ENCODE data around the gene FBXO8.

Gene FBXO8

DNA sequence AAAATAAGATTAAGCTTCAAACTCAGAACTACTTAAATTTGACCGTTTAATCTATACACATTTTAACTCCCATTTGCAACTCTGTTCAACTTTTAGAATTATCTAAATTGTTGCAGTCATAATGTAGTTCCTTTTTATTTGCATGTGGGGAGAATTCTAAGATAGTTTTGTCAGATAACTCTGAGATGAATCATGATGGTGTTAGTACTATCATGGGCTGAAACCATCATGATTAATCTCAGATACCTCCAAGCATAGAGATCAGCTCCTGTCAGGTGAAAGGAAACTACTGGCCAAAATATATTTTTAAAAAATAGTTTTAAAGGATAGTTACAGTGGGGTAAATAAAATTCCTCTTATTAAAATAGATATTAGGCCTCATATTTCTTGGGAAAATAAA is 39.0 kb downstream of the FBXO8 start:
- Histone ChIP-seq H3K27ac (ENCODE audit: low read depth, low read length) (no peak overlapping the region), H3K9me2 (replicated peaks; ENCODE audit: control insufficient read depth, low read length) (no peaks in the 10 kb centered on the region), H3K4me3 (ENCODE audit: low read length) (no peak overlapping the region), H3K27me3 (ENCODE audit: control insufficient read depth, low read length) (no peaks in the 10 kb centered on the region), H3K4me1 (ENCODE audit: control insufficient read depth, low read length) (peaks cover 5% of the 10 kb centered on the region; the same call in 1 of the 2 replicates), H3K79me2 (ENCODE audit: control insufficient read depth, low read length) (no peaks in the 10 kb centered on the region), H3K9me3 (ENCODE audit: control insufficient read depth, insufficient read depth, low read length) (no peaks in the 10 kb centered on the region), H3K36me3 (ENCODE audit: control insufficient read depth, low read length) (no peaks in the 10 kb centered on the region), H3F3A (ENCODE audit: control insufficient read depth, insufficient read depth) (no peaks in the 10 kb centered on the region), H3K4me2 (ENCODE audit: low read length) (no peak overlapping the region), H4K20me1 (ENCODE audit: control insufficient read depth, insufficient read depth, low read depth, low read length) (no peaks in the 10 kb centered on the region)
- TF ChIP-seq, protein P1, sequence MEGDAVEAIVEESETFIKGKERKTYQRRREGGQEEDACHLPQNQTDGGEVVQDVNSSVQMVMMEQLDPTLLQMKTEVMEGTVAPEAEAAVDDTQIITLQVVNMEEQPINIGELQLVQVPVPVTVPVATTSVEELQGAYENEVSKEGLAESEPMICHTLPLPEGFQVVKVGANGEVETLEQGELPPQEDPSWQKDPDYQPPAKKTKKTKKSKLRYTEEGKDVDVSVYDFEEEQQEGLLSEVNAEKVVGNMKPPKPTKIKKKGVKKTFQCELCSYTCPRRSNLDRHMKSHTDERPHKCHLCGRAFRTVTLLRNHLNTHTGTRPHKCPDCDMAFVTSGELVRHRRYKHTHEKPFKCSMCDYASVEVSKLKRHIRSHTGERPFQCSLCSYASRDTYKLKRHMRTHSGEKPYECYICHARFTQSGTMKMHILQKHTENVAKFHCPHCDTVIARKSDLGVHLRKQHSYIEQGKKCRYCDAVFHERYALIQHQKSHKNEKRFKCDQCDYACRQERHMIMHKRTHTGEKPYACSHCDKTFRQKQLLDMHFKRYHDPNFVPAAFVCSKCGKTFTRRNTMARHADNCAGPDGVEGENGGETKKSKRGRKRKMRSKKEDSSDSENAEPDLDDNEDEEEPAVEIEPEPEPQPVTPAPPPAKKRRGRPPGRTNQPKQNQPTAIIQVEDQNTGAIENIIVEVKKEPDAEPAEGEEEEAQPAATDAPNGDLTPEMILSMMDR (IDR thresholded peaks at IDR 0.05; ENCODE audit: low read depth, low read length, poor library complexity, severe bottlenecking), result no peak
- TF ChIP-seq EZH2phosphoT487 (IDR thresholded peaks at IDR 0.05; ENCODE audit: borderline replicate concordance, low read length), result no peak

DNA sequence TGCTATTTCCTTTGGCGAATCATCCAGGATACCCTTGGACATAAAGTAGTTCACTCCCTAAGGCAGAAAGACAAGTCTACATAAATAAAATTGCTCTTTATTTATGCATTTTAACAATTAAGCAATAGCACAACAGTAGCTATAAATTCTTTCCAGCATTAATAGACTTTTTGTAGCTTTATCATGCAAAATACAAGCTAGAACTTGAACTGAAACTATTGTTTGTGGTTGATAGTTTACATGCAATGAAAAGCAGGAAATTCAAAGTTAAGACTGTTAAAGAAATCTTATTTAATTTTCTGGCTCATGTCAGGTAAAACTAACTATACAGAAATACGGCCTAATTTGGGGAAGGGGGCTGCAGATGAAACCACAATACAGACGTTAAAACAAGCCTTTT is 42.3 kb downstream of the FBXO8 start:
- H3K9me2 ChIP-seq (replicated peaks; ENCODE audit: control insufficient read depth, low read length), result no peaks in the 10 kb centered on the region
- H3K4me2 ChIP-seq (ENCODE audit: low read length), result no peak overlapping the region
- H4K20me1 ChIP-seq (ENCODE audit: control insufficient read depth, insufficient read depth, low read depth, low read length), result no peaks in the 10 kb centered on the region
- H3K4me1 ChIP-seq (ENCODE audit: control insufficient read depth, low read length), result peaks cover 5% of the 10 kb centered on the region; the same call in 1 of the 2 replicates
- H3K27ac ChIP-seq (ENCODE audit: low read depth, low read length), result no peak overlapping the region
- no peaks in the 10 kb centered on the region for H3K9me3 ChIP-seq (ENCODE audit: control insufficient read depth, insufficient read depth, low read length)
- no peaks in the 10 kb centered on the region; the same call in 1 of the 2 replicates for H3K36me3 ChIP-seq (ENCODE audit: control insufficient read depth, low read length)
- no peak for TF ChIP-seq EZH2phosphoT487 (IDR thresholded peaks at IDR 0.05; ENCODE audit: borderline replicate concordance, low read length)
- H3K79me2 ChIP-seq (ENCODE audit: control insufficient read depth, low read length), result no peaks in the 10 kb centered on the region
- H3K27me3 ChIP-seq (ENCODE audit: control insufficient read depth, low read length), result no peaks in the 10 kb centered on the region
- no peak overlapping the region for H3K4me3 ChIP-seq (ENCODE audit: low read length)
- H3F3A ChIP-seq (ENCODE audit: control insufficient read depth, insufficient read depth), result no peaks in the 10 kb centered on the region

DNA sequence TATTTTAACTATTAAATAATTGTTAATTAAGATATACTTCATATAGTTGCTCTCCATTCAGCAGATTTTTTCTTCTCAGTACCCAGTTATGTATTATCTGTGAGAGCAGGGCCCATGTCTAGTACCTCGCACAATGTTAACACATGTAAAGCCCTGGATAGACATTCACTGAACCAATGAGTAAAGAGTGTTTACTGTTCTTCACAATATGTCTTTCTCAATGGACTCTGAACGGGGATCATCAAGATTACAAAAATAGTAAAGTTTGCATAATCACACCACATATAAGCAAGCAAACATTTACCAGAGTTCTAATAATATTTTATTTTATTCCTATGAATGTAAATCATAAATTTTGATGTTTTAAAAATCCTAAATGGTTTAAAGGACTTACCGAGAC is 47.1 kb downstream of the FBXO8 start:
- no peaks in the 10 kb centered on the region for H3K9me2 ChIP-seq (replicated peaks; ENCODE audit: control insufficient read depth, low read length)
- no peaks in the 10 kb centered on the region for H3F3A ChIP-seq (ENCODE audit: control insufficient read depth, insufficient read depth)
- H3K9me3 ChIP-seq (ENCODE audit: control insufficient read depth, insufficient read depth, low read length), result no peaks in the 10 kb centered on the region
- H3K79me2 ChIP-seq (ENCODE audit: control insufficient read depth, low read length), result no peaks in the 10 kb centered on the region
- no peak overlapping the region for H3K27ac ChIP-seq (ENCODE audit: low read depth, low read length)
- no peaks in the 10 kb centered on the region; the same call in 1 of the 2 replicates for H3K36me3 ChIP-seq (ENCODE audit: control insufficient read depth, low read length)
- no peaks in the 10 kb centered on the region for H3K27me3 ChIP-seq (ENCODE audit: control insufficient read depth, low read length)
- H3K4me3 ChIP-seq (ENCODE audit: low read length), result no peak overlapping the region
- peaks cover 5% of the 10 kb centered on the region; the same call in 1 of the 2 replicates for H3K4me1 ChIP-seq (ENCODE audit: control insufficient read depth, low read length)
- no peak for TF ChIP-seq EZH2phosphoT487 (IDR thresholded peaks at IDR 0.05; ENCODE audit: borderline replicate concordance, low read length)
- TF ChIP-seq, protein P1 (IDR thresholded peaks at IDR 0.05; ENCODE audit: low read depth, low read length, poor library complexity, severe bottlenecking), result no peak
- H4K20me1 ChIP-seq (ENCODE audit: control insufficient read depth, insufficient read depth, low read depth, low read length), result no peaks in the 10 kb centered on the region
- H3K4me2 ChIP-seq (ENCODE audit: low read length), result no peak overlapping the region

DNA sequence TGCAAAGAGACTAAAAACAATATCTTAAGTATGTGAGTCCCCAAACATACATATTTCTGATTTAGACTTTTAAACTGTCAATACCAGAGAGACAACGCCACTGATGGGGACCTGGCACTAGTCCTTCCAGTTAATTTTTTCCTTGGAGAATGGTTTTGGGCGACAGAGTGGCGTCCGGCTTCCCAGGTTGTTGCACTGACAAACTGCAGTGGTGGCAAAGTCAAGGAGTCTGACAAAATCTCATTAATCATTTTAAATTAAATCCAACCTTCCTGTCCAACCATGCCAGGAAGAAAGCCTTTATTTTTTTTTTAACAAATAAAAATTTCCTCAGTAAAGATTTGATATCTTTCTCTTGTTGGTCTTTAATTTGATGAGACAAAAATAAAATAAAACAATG is 52.8 kb downstream of the FBXO8 start:
- Histone ChIP-seq H3K36me3 (ENCODE audit: control insufficient read depth, low read length) (no peaks in the 10 kb centered on the region), H3F3A (ENCODE audit: control insufficient read depth, insufficient read depth) (no peaks in the 10 kb centered on the region)
- TF ChIP-seq, protein P1 (IDR thresholded peaks at IDR 0.05; ENCODE audit: low read depth, low read length, poor library complexity, severe bottlenecking), result no peak
- no peak for TF ChIP-seq EZH2phosphoT487 (IDR thresholded peaks at IDR 0.05; ENCODE audit: borderline replicate concordance, low read length)

More for the DNA sequence above, 52.8 kb downstream of the FBXO8 start:
- Histone ChIP-seq H3K27ac (ENCODE audit: low read depth, low read length) (no peak overlapping the region), H3K4me3 (ENCODE audit: low read length) (no peak overlapping the region), H3K9me2 (replicated peaks; ENCODE audit: control insufficient read depth, low read length) (no peaks in the 10 kb centered on the region), H3K4me1 (ENCODE audit: control insufficient read depth, low read length) (no peaks in the 10 kb centered on the region), H3K27me3 (ENCODE audit: control insufficient read depth, low read length) (peaks cover 13% of the 10 kb centered on the region; the same call in 1 of the 2 replicates), H3K79me2 (ENCODE audit: control insufficient read depth, low read length) (no peaks in the 10 kb centered on the region), H3K4me2 (ENCODE audit: low read length) (no peak overlapping the region), H4K20me1 (ENCODE audit: control insufficient read depth, insufficient read depth, low read depth, low read length) (no peaks in the 10 kb centered on the region), H3K9me3 (ENCODE audit: control insufficient read depth, insufficient read depth, low read length) (no peaks in the 10 kb centered on the region)
